ENCODE measurements around the gene RSPH1.

- no peak for TF ChIP-seq CTCF (conservative IDR thresholded peaks at IDR 0.05)
- TF ChIP-seq ZFX (IDR thresholded peaks at IDR 0.05) = no peak
Observed at GRCh38 chr21:42543106-42543847, 47.3 kb upstream of the RSPH1 start.

Measured in C4-2B (cell line).